Thymus (tissue), 11 donors: ENCODE measurements around the gene MYO7B. TPM values are rescaled to one million over a fixed set of nuclear protein-coding genes. Genes with fewer than 3 reads are reported as not detected.
A peak's percentile ranks its signal among the peaks of the same experiment; 100 is the strongest.

ENCODE experiments used
- DNase-seq, 9 donors: peaks; one replicate each; pipeline ENCODE4 v3.0.0-alpha.2; 2013; ENCODE audit warnings: low spot score in 9 of 9, low read depth in 6 of 9, missing footprints in 1 of 9
- H3K27ac ChIP-seq, 2 donors: one replicate each; pipeline ENCODE4 v1.5.1; 2013; ENCODE audit warnings: control low read depth in 1 of 2, low read depth in 1 of 2, low read length in 1 of 2, mild to moderate bottlenecking in 1 of 2, moderate library complexity in 1 of 2
- H3K27me3 ChIP-seq, 2 donors: one replicate each; pipeline ENCODE4 v1.5.1; 2013; ENCODE audit warnings: low read length in 1 of 2; ENCODE audit not compliant: control insufficient read depth in 2 of 2, insufficient read depth in 1 of 2
- H3K36me3 ChIP-seq, 2 donors: one replicate each; pipeline ENCODE4 v1.5.1; 2013; ENCODE audit warnings: low read length in 1 of 2, mild to moderate bottlenecking in 1 of 2, moderate library complexity in 1 of 2; ENCODE audit not compliant: control insufficient read depth in 2 of 2, insufficient read depth in 2 of 2
- H3K4me1 ChIP-seq, 2 donors: one replicate each; pipeline ENCODE4 v1.5.1; 2013; ENCODE audit warnings: low read length in 2 of 2; ENCODE audit not compliant: control insufficient read depth in 2 of 2, insufficient read depth in 2 of 2
- H3K4me3 ChIP-seq, 2 donors: one replicate each; pipeline ENCODE4 v1.5.1; 2013; ENCODE audit warnings: low read length in 2 of 2, control low read depth in 1 of 2, mild to moderate bottlenecking in 1 of 2
- H3K9me3 ChIP-seq, 2 donors: one replicate each; pipeline ENCODE4 v1.5.1; 2013; ENCODE audit warnings: low read length in 1 of 2, mild to moderate bottlenecking in 1 of 2; ENCODE audit not compliant: control insufficient read depth in 2 of 2, insufficient read depth in 1 of 2
- WGBS: extraction: QIAGEN DNeasy Blood & Tissue Kit; methylation state at CpG from one replicate; pipeline ENCODE4 v1.1.7; 2013; 5-methylcytosine and 5-hydroxymethylcytosine counted together
- polyA plus RNA-seq: library from polyadenylated mRNA; stranded (reverse); fragments of 200-250 nt; gene quantifications from one replicate; pipeline ENCODE4 v1.2.3, GENCODE V29; 2013
- total RNA-seq: library from RNA; stranded (reverse); fragments of 120-200 nt; gene quantifications from one replicate; pipeline ENCODE4 v1.2.4, GENCODE V29; 2013
- donor health status: healthy.

Gene MYO7B
- total and polyA plus RNA-seq, 2 donors = 4.4 to 5.2 TPM

GRCh38 chr2:127612111-127612822 is 76.8 kb downstream of the MYO7B start:
- Histone ChIP-seq H3K36me3 (no peaks in the 10 kb centered on the region), H3K4me1 (peaks cover 38 to 59% of the 10 kb centered on the region in 2 donors), H3K4me3 (no peak overlapping the region), H3K9me3 (peaks cover 2 to 19% of the 10 kb centered on the region in 2 donors), H3K27me3 (no peaks in the 10 kb centered on the region), H3K27ac (no peak overlapping the region)
- WGBS = 97% methylated on average over 13 of the region's 13 CpGs
- no peak for DNase-seq

- no peak for DNase-seq
- WGBS = 99% methylated on average over 2 of the region's 2 CpGs
- no peaks in the 10 kb centered on the region for H3K36me3 ChIP-seq
- H3K4me3 ChIP-seq = no peak overlapping the region
- no peaks in the 10 kb centered on the region for H3K27me3 ChIP-seq
- H3K9me3 ChIP-seq = peaks cover 2 to 19% of the 10 kb centered on the region in 2 donors
- peak overlapping the region in 1 of 2 donors; percentile 87 for H3K27ac ChIP-seq
- peaks cover 34 to 57% of the 10 kb centered on the region in 2 donors for H3K4me1 ChIP-seq
Measured at GRCh38 chr2:127614246-127614645, 78.8 kb downstream of the MYO7B start.

GRCh38 chr2:127614731-127615130 is 79.2 kb downstream of the MYO7B start:
- Histone ChIP-seq H3K4me3 (no peak overlapping the region), H3K36me3 (no peaks in the 10 kb centered on the region), H3K9me3 (peaks cover 2 to 19% of the 10 kb centered on the region in 2 donors), H3K27ac (peak overlapping the region; percentile 36 to 87), H3K27me3 (no peaks in the 10 kb centered on the region), H3K4me1 (peaks cover 35 to 57% of the 10 kb centered on the region in 2 donors)
- WGBS = 92% methylated on average over 3 of the region's 3 CpGs
- no peak for DNase-seq

- Histone ChIP-seq H3K9me3 (peaks cover 2 to 19% of the 10 kb centered on the region in 2 donors), H3K4me1 (peaks cover 37 to 59% of the 10 kb centered on the region in 2 donors), H3K36me3 (no peaks in the 10 kb centered on the region), H3K4me3 (no peak overlapping the region), H3K27me3 (no peaks in the 10 kb centered on the region), H3K27ac (peak overlapping the region; percentile 87 to 88)
- WGBS = 7% methylated on average over 18 of the region's 18 CpGs
- DNase-seq = peak in 7 of 9 donors; percentile 47 to 86 (median 60)
Measured at GRCh38 chr2:127615511-127616166, 80.2 kb downstream of the MYO7B start.

GRCh38 chr2:127618551-127619202 is 83.2 kb downstream of the MYO7B start:
- H3K36me3 ChIP-seq = no peaks in the 10 kb centered on the region
- no peak overlapping the region for H3K27ac ChIP-seq
- H3K4me3 ChIP-seq = no peak overlapping the region
- H3K9me3 ChIP-seq = peaks cover 0 to 4% of the 10 kb centered on the region in 2 donors
- 74% methylated on average over 7 of the region's 7 CpGs for WGBS
- DNase-seq = no peak
- peaks cover 37 to 73% of the 10 kb centered on the region in 2 donors for H3K4me1 ChIP-seq
- H3K27me3 ChIP-seq = no peaks in the 10 kb centered on the region

GRCh38 chr2:127619203-127619590 is 83.7 kb downstream of the MYO7B start:
- Histone ChIP-seq H3K36me3 (no peaks in the 10 kb centered on the region), H3K4me1 (peaks cover 37 to 74% of the 10 kb centered on the region in 2 donors), H3K27me3 (no peaks in the 10 kb centered on the region), H3K9me3 (peaks cover 0 to 4% of the 10 kb centered on the region in 2 donors), H3K4me3 (no peak overlapping the region), H3K27ac (no peak overlapping the region)
- WGBS = 95% methylated on average over 6 of the region's 6 CpGs
- no peak for DNase-seq

- Histone ChIP-seq H3K4me1 (peaks cover 30 to 67% of the 10 kb centered on the region in 2 donors), H3K4me3 (no peak overlapping the region), H3K27ac (no peak overlapping the region), H3K9me3 (peaks cover 0 to 4% of the 10 kb centered on the region in 2 donors), H3K36me3 (no peaks in the 10 kb centered on the region), H3K27me3 (peaks cover 0 to 5% of the 10 kb centered on the region in 2 donors)
- WGBS = 51% methylated on average over 16 of the region's 16 CpGs
- DNase-seq = peak in 1 of 9 donors; percentile 47
Measured at GRCh38 chr2:127619877-127620705, 84.6 kb downstream of the MYO7B start.

- Histone ChIP-seq H3K36me3 (no peaks in the 10 kb centered on the region), H3K27me3 (peaks cover 0 to 6% of the 10 kb centered on the region in 2 donors), H3K4me1 (peaks cover 23 to 62% of the 10 kb centered on the region in 2 donors), H3K9me3 (peaks cover 0 to 4% of the 10 kb centered on the region in 2 donors), H3K27ac (no peak overlapping the region), H3K4me3 (no peak overlapping the region)
- WGBS = 54% methylated on average over 3 of the region's 3 CpGs
- no peak for DNase-seq
Measured at GRCh38 chr2:127620866-127621265, 85.4 kb downstream of the MYO7B start.
